Coronary artery (tissue), 2 donors: ENCODE data around the gene MORN1.

Experiments used
- DNase-seq: peaks from one replicate; pipeline ENCODE4 v3.0.0-alpha.2; 2017; ENCODE audit warnings: low spot score
- H3K27ac ChIP-seq, 2 donors: fragments of 200-600 bp; sonication (generic); one replicate each; pipeline ENCODE4 v1.5.1; 2016 to 2019
- H3K4me3 ChIP-seq: fragments of 200-600 bp; sonication (generic); 2 replicates; pipeline ENCODE4 v1.5.1; 2016; ENCODE audit warnings: mild to moderate bottlenecking, moderate library complexity
- CTCF ChIP-seq: fragments of 200-600 bp; sonication (generic); IDR thresholded peaks from one replicate; pipeline ENCODE4 v1.5.1; 2019; ENCODE audit warnings: antibody characterized with exemption

MORN1 gene

GRCh38 chr1:2415337-2415736 is 24.0 kb upstream of the MORN1 start:
- no peak overlapping the region for H3K4me3 ChIP-seq
- no peak for DNase-seq
- no peak overlapping the region for H3K27ac ChIP-seq
- no peak for TF ChIP-seq CTCF

GRCh38 chr1:2414297-2414958 is 23.1 kb upstream of the MORN1 start:
- DNase-seq, result no peak
- peak; percentile 98 for TF ChIP-seq CTCF
- Histone ChIP-seq H3K4me3 (peak overlapping the region; percentile 100), H3K27ac (no peak overlapping the region)

GRCh38 chr1:2413495-2414296 is 22.3 kb upstream of the MORN1 start:
- Histone ChIP-seq H3K4me3 (peak overlapping the region; percentile 100), H3K27ac (peak overlapping the region; percentile 82 to 94)
- no peak for DNase-seq
- TF ChIP-seq CTCF, result no peak

GRCh38 chr1:2412773-2413494 is 21.6 kb upstream of the MORN1 start:
- peak overlapping the region; percentile 82 to 94 for H3K27ac ChIP-seq
- H3K4me3 ChIP-seq, result peak overlapping the region; percentile 100
- no peak for DNase-seq
- TF ChIP-seq CTCF, result no peak

- peak within 1 kb of the TSS; percentile 100 for H3K4me3 ChIP-seq
Measured at GRCh38 chr1:2412395-2412772, 21.0 kb upstream of the MORN1 start, which contains the start of gene PEX10. PEX10 (minus strand) TSS chr1:2412564; CDS start chr1:2412502, 62 bp downstream.

GRCh38 chr1:2411801-2412394 is 20.5 kb upstream of the MORN1 start:
- Histone ChIP-seq H3K4me3 (peak overlapping the region; percentile 100), H3K27ac (peak overlapping the region; percentile 82 to 94)
- TF ChIP-seq CTCF, result no peak
- DNase-seq, result no peak

More at GRCh38 chr1:2412395-2412772, 21.0 kb upstream of the MORN1 start, which contains the start of gene PEX10:
- peak; percentile 97 for DNase-seq
- no peak for TF ChIP-seq CTCF
- H3K27ac ChIP-seq, result peak within 1 kb of the TSS; percentile 82 to 94
